ENCODE results near the gene MACF1.
"Not testable (repeated sequence)": the region's sequence is repeated elsewhere in the genome, so short reads cannot be mapped to it uniquely, and the experiment has no call there.

Gene MACF1

GRCh38 chr1:39204441-39205081 lies at the start of gene MACF1:
MACF1 (plus strand) TSS chr1:39204695; CDS start chr1:39205023, 328 bp downstream.
- H3K4me3 ChIP-seq (replicated peaks; ENCODE audit: low read depth, low read length) = peak within 1 kb of the TSS; percentile 43
- DNase-seq (ENCODE audit: extremely low read depth, insufficient read length) = no peak

GRCh38 chr1:39157304-39157703 lies 47.2 kb upstream of the MACF1 start:
- no peaks in the 10 kb centered on the region for H3K27me3 ChIP-seq (replicated peaks; ENCODE audit: control insufficient read depth, insufficient read depth, low read length)
- no peak for TF ChIP-seq CTCF (IDR thresholded peaks at IDR 0.05; ENCODE audit: insufficient read depth, low read length, poor library complexity, severe bottlenecking)
- no peak for DNase-seq (ENCODE audit: extremely low read depth, insufficient read length)
- H3K4me3 ChIP-seq (replicated peaks; ENCODE audit: low read depth, low read length) = no peak overlapping the region
- H3K36me3 ChIP-seq (ENCODE audit: control insufficient read depth, insufficient read depth, low read length) = no peaks in the 10 kb centered on the region

More at GRCh38 chr1:39204441-39205081, at the start of gene MACF1:
- Histone ChIP-seq H3K36me3 (ENCODE audit: control insufficient read depth, insufficient read depth, low read length) (no peaks in the 10 kb centered on the region), H3K27me3 (replicated peaks; ENCODE audit: control insufficient read depth, insufficient read depth, low read length) (no peaks in the 10 kb centered on the region)
- no peak for TF ChIP-seq CTCF (IDR thresholded peaks at IDR 0.05; ENCODE audit: insufficient read depth, low read length, poor library complexity, severe bottlenecking)

GRCh38 chr1:39158327-39159086 lies 46.0 kb upstream of the MACF1 start:
- TF ChIP-seq CTCF (IDR thresholded peaks at IDR 0.05; ENCODE audit: insufficient read depth, low read length, poor library complexity, severe bottlenecking) = no peak
- H3K36me3 ChIP-seq (ENCODE audit: control insufficient read depth, insufficient read depth, low read length) = no peaks in the 10 kb centered on the region
- no peak overlapping the region for H3K4me3 ChIP-seq (replicated peaks; ENCODE audit: low read depth, low read length)
- H3K27me3 ChIP-seq (replicated peaks; ENCODE audit: control insufficient read depth, insufficient read depth, low read length) = no peaks in the 10 kb centered on the region
- no peak for DNase-seq (ENCODE audit: extremely low read depth, insufficient read length)

GRCh38 chr1:39159224-39160036 lies 45.1 kb upstream of the MACF1 start:
- Histone ChIP-seq H3K27me3 (replicated peaks; ENCODE audit: control insufficient read depth, insufficient read depth, low read length) (no peaks in the 10 kb centered on the region), H3K36me3 (ENCODE audit: control insufficient read depth, insufficient read depth, low read length) (no peaks in the 10 kb centered on the region), H3K4me3 (replicated peaks; ENCODE audit: low read depth, low read length) (no peak overlapping the region)
- no peak for TF ChIP-seq CTCF (IDR thresholded peaks at IDR 0.05; ENCODE audit: insufficient read depth, low read length, poor library complexity, severe bottlenecking)
- no peak for DNase-seq (ENCODE audit: extremely low read depth, insufficient read length)

- no peak for TF ChIP-seq CTCF (IDR thresholded peaks at IDR 0.05; ENCODE audit: insufficient read depth, low read length, poor library complexity, severe bottlenecking)
- DNase-seq (ENCODE audit: extremely low read depth, insufficient read length) = no peak
- H3K4me3 ChIP-seq (replicated peaks; ENCODE audit: low read depth, low read length) = no peak overlapping the region
- no peaks in the 10 kb centered on the region for H3K27me3 ChIP-seq (replicated peaks; ENCODE audit: control insufficient read depth, insufficient read depth, low read length)
- no peaks in the 10 kb centered on the region for H3K36me3 ChIP-seq (ENCODE audit: control insufficient read depth, insufficient read depth, low read length)
Observed at GRCh38 chr1:39160703-39161102, 43.8 kb upstream of the MACF1 start.

GRCh38 chr1:39161811-39162210 lies 42.7 kb upstream of the MACF1 start:
- DNase-seq (ENCODE audit: extremely low read depth, insufficient read length); H3K36me3 ChIP-seq (ENCODE audit: control insufficient read depth, insufficient read depth, low read length); H3K4me3 ChIP-seq (replicated peaks; ENCODE audit: low read depth, low read length); H3K27me3 ChIP-seq (replicated peaks; ENCODE audit: control insufficient read depth, insufficient read depth, low read length): not testable (repeated sequence)

Measured in GM06990 (cell line).